ENCODE results near the gene GPALPP1.
"Not testable (repeated sequence)": the region's sequence is repeated elsewhere in the genome, so short reads cannot be mapped to it uniquely, and the experiment has no call there.

GPALPP1 gene

DNA sequence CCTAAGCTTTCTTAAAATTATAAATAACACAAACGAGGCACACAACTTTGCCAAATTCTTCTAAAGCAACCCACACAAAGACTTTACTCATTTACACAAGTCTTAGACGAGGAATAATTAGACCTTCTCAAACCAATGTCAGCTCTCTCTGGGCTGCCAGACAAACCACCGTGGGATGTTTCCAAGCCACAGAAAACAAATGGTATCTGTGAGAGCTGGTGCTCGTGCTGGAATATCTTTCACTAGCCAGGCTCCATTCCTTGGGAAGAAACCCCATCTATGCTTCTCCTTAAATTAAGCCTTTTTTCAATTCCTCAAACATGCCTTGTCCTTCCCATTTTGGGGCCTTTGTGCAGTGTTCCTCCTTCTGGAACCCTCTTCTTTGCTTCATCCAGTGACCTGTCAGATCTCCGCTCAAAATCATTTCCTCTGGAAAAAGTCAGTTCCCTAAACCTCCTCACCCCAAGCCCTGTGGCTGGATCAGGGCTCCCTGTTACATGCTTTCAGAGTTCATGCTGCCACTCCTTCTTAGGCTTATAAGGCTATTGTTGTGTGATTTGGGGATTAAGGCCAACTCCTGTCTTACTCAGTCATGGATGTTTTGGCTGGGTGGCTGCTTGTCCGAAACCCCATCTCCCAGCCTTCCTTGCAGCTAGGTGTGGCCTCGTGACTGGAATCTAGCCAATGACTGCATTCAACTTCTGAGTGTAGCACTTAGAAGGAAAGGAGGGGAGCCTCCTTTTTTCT lies 66.7 kb downstream of the GPALPP1 start:
- TF ChIP-seq, protein P1, sequence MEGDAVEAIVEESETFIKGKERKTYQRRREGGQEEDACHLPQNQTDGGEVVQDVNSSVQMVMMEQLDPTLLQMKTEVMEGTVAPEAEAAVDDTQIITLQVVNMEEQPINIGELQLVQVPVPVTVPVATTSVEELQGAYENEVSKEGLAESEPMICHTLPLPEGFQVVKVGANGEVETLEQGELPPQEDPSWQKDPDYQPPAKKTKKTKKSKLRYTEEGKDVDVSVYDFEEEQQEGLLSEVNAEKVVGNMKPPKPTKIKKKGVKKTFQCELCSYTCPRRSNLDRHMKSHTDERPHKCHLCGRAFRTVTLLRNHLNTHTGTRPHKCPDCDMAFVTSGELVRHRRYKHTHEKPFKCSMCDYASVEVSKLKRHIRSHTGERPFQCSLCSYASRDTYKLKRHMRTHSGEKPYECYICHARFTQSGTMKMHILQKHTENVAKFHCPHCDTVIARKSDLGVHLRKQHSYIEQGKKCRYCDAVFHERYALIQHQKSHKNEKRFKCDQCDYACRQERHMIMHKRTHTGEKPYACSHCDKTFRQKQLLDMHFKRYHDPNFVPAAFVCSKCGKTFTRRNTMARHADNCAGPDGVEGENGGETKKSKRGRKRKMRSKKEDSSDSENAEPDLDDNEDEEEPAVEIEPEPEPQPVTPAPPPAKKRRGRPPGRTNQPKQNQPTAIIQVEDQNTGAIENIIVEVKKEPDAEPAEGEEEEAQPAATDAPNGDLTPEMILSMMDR (IDR thresholded peaks at IDR 0.05; ENCODE audit: extremely low read depth, insufficient read depth, missing control alignments) = no peak
- in situ Hi-C loops (cut with MboI; ENCODE audit: low pct_unique_long_range_greater_than_20kb, low sequenced_read_pairs, unreplicated experiment) = no loop called here
- DNase-seq (ENCODE audit: low spot score) = no peak

DNA sequence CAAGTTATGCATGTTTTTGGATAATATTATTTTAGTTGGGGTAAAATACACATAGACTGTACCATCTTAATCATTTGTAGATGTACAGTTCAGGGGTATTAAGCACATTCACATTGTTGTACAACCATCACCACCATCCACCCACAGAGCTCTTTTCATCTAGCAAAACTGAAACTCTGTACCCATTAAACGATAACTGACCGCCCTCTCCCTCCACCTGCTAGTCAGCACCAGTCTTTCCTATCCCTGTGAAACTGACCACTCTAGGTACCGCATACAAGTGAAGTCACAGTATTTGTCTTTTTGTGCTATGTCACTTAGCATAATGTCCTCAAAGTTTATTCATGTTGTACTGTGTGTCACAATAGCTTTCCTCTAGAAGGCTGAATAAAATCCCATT lies 70.7 kb downstream of the GPALPP1 start:
- no peak for DNase-seq (ENCODE audit: low spot score)
- TF ChIP-seq, protein P1 (IDR thresholded peaks at IDR 0.05; ENCODE audit: extremely low read depth, insufficient read depth, missing control alignments) = no peak
- in situ Hi-C loops (cut with MboI; ENCODE audit: low pct_unique_long_range_greater_than_20kb, low sequenced_read_pairs, unreplicated experiment) = no loop called here

- TF ChIP-seq, protein P1 (IDR thresholded peaks at IDR 0.05; ENCODE audit: extremely low read depth, insufficient read depth, missing control alignments) = no peak
- no peak for DNase-seq (ENCODE audit: low spot score)
- in situ Hi-C loops (cut with MboI; ENCODE audit: low pct_unique_long_range_greater_than_20kb, low sequenced_read_pairs, unreplicated experiment) = no loop called here
Observed at GRCh38 chr13:45063261-45063860, 74.0 kb downstream of the GPALPP1 start.

GRCh38 chr13:45063889-45064288 lies 74.6 kb downstream of the GPALPP1 start:
- DNase-seq (ENCODE audit: low spot score); in situ Hi-C loops (cut with MboI; ENCODE audit: low pct_unique_long_range_greater_than_20kb, low sequenced_read_pairs, unreplicated experiment): not testable (repeated sequence)

DNA sequence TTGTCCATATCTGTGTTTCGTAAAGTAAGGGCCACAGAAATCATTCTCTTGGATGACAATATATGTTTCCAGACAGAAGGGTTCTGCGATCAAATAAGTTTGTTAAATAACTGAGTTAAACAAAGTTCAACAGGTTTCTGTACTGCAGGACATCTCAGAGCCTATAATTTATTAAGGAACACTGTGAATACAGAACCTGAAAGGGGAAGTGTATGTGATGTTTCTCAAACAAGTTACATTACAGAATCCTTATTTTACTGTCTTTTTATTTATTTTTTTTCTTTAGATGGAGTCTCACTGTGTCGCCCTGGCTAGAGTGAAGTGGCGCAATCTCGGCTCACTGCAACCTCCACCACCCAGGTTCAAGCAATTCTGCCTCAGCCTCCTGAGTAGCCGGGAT lies 75.6 kb downstream of the GPALPP1 start:
- in situ Hi-C loops (cut with MboI; ENCODE audit: low pct_unique_long_range_greater_than_20kb, low sequenced_read_pairs, unreplicated experiment) = no loop called here
- TF ChIP-seq, protein P1 (IDR thresholded peaks at IDR 0.05; ENCODE audit: extremely low read depth, insufficient read depth, missing control alignments) = no peak

GRCh38 chr13:45068036-45069001 lies 79.0 kb downstream of the GPALPP1 start:
- in situ Hi-C loops (cut with MboI; ENCODE audit: low pct_unique_long_range_greater_than_20kb, low sequenced_read_pairs, unreplicated experiment) = no loop called here
- TF ChIP-seq, protein P1 (IDR thresholded peaks at IDR 0.05; ENCODE audit: extremely low read depth, insufficient read depth, missing control alignments) = no peak
- no peak for DNase-seq (ENCODE audit: low spot score)

More for the DNA sequence above, 75.6 kb downstream of the GPALPP1 start:
- no peak for DNase-seq (ENCODE audit: low spot score)
